Astrocyte of the cerebellum (primary cell): ENCODE data around the gene AUH.

ENCODE experiments used
- DNase-seq: peaks from one replicate; pipeline ENCODE4 v3.0.0-alpha.2; 2011; ENCODE audit warnings: low read depth
- H3K4me3 ChIP-seq: 2 replicates; pipeline ENCODE4 v1.5.1; 2011; ENCODE audit warnings: mild to moderate bottlenecking, low read depth, low read length, moderate library complexity
- in situ Hi-C: cut with HindIII; loops from 2 replicates; pipeline ENCODE4 v1.10.0; 2017; ENCODE audit warnings: low sequenced_read_pairs
- TF ChIP-seq, protein P1 (sequence below): IDR thresholded peaks from 2 replicates; pipeline ENCODE4 v1.5.1; 2012; ENCODE audit warnings: low read length, low read depth, moderate library complexity, mild to moderate bottlenecking; ENCODE audit errors: missing control alignments

Gene AUH

GRCh38 chr9:91342575-91342974 is 19.1 kb downstream of the AUH start:
- in situ Hi-C loops, result no loop called here
- H3K4me3 ChIP-seq, result no peak overlapping the region
- TF ChIP-seq, protein P1, sequence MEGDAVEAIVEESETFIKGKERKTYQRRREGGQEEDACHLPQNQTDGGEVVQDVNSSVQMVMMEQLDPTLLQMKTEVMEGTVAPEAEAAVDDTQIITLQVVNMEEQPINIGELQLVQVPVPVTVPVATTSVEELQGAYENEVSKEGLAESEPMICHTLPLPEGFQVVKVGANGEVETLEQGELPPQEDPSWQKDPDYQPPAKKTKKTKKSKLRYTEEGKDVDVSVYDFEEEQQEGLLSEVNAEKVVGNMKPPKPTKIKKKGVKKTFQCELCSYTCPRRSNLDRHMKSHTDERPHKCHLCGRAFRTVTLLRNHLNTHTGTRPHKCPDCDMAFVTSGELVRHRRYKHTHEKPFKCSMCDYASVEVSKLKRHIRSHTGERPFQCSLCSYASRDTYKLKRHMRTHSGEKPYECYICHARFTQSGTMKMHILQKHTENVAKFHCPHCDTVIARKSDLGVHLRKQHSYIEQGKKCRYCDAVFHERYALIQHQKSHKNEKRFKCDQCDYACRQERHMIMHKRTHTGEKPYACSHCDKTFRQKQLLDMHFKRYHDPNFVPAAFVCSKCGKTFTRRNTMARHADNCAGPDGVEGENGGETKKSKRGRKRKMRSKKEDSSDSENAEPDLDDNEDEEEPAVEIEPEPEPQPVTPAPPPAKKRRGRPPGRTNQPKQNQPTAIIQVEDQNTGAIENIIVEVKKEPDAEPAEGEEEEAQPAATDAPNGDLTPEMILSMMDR, result no peak
- DNase-seq, result no peak

GRCh38 chr9:91341749-91342148 is 20.0 kb downstream of the AUH start:
- TF ChIP-seq, protein P1, result no peak
- in situ Hi-C loops, result no loop called here
- no peak for DNase-seq
- H3K4me3 ChIP-seq, result no peak overlapping the region

DNA sequence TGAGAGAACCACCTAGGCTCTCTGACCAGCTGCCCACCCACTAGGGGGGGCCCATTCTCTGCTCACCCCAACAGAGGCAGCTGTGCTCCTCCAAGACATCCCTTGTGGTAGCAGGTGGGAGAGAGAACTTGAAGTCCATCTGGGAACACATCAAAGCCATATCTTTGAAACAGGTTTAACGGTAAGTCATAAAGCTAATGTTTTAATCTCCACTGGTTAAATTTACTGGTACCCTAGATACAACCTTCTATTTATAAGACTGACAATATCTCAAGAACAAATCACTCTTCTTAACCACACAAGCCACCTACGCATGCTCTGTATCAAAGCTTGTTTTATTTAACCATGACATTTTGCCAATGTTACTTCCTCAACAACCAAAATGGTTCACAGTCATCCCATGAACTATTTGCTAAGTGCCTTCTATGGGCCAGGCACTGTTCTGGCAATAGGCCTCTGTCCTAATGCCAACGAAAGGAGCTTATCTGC is 20.4 kb downstream of the AUH start:
- in situ Hi-C loops, result no loop called here
- TF ChIP-seq, protein P1, result no peak
- no peak overlapping the region for H3K4me3 ChIP-seq
- DNase-seq, result no peak

- in situ Hi-C loops, result no loop called here
- H3K4me3 ChIP-seq, result no peak overlapping the region
- TF ChIP-seq, protein P1, result no peak
Observed at GRCh38 chr9:91340395-91340967, 21.2 kb downstream of the AUH start.

GRCh38 chr9:91338681-91339080 is 23.0 kb downstream of the AUH start:
- in situ Hi-C loops, result no loop called here
- TF ChIP-seq, protein P1, result no peak
- DNase-seq, result no peak

More at GRCh38 chr9:91340395-91340967, 21.2 kb downstream of the AUH start:
- DNase-seq, result no peak

DNA sequence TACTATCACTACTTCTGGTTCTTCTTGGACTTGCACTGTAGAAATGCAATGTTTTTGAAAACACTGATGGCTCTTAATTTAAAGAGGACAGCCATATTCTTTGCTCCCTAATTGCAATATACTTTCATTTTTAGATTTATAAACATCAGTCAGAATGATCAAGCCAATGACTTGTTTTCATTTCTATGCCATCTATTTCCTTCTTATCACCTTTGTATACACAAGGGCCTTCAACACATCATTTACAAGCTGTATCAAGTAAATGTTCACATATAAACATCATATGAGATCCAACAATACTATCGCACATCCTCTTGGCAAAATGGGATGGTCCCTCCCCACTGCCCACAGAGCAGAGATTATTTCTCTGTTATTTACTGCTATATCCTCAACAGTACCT is 24.9 kb downstream of the AUH start:
- in situ Hi-C loops, result no loop called here

More at GRCh38 chr9:91338681-91339080, 23.0 kb downstream of the AUH start:
- no peak overlapping the region for H3K4me3 ChIP-seq

More for the DNA sequence above, 24.9 kb downstream of the AUH start:
- no peak overlapping the region for H3K4me3 ChIP-seq
- no peak for DNase-seq
- TF ChIP-seq, protein P1, result no peak
